ENCODE measurements around the gene OR52I1. TPM values are rescaled to one million over a fixed set of nuclear protein-coding genes. Genes with fewer than 3 reads are reported as not detected.
A peak's percentile ranks its signal among the peaks of the same experiment; 100 is the strongest.

OR52I1 gene
- total RNA-seq, 3 donors from 2014 or later (not counting 1 experiment from before 2014, with no cell fraction given) = not detected

GRCh38 chr11:4551346-4551979, 42.4 kb upstream of the OR52I1 start:
- Histone ChIP-seq H3K36me3 (ENCODE audit: control insufficient read depth, insufficient read depth, low read length) (no peaks in the 10 kb centered on the region), H3K27ac (ENCODE audit: low read length) (no peak overlapping the region), H3K9me3 (ENCODE audit: control insufficient read depth, insufficient read depth, low read length) (peaks cover 3% of the 10 kb centered on the region), H3K27me3 (ENCODE audit: control insufficient read depth, insufficient read depth, low read length) (no peaks in the 10 kb centered on the region), H3K4me1 (ENCODE audit: control insufficient read depth, insufficient read depth, low read length) (no peaks in the 10 kb centered on the region), H3K4me3 (ENCODE audit: low read length) (no peak overlapping the region)
- no peaks in the 10 kb centered on the region for H3K36me3 Mint-ChIP-seq
- DNase-seq (peak in 1 of 2 donors; percentile 12), ATAC-seq (no peak)
- H3K4me1 Mint-ChIP-seq = no peaks in the 10 kb centered on the region
- intact Hi-C loops (cut with micrococcal nuclease) = no loop called here
- no peak overlapping the region for H3K4me3 Mint-ChIP-seq
- no peak for TF ChIP-seq CTCF (IDR thresholded peaks at IDR 0.05)
- no peaks in the 10 kb centered on the region for H3K9me3 Mint-ChIP-seq
- WGBS (ENCODE audit: insufficient coverage) = 83% methylated on average over 8 of the region's 8 CpGs
- H3K27ac Mint-ChIP-seq = no peak overlapping the region
- peaks cover 7 to 25% of the 10 kb centered on the region in 2 donors for H3K27me3 Mint-ChIP-seq (ENCODE audit: low read depth in 2 of 2)

GRCh38 chr11:4559527-4560440, 34.1 kb upstream of the OR52I1 start:
- Mint-ChIP-seq H3K9me3 (peaks cover 0 to 3% of the 10 kb centered on the region in 2 donors), H3K27me3 (ENCODE audit: low read depth in 2 of 2) (peaks cover 20 to 26% of the 10 kb centered on the region in 2 donors), H3K27ac (no peak overlapping the region)

GRCh38 chr11:4560467-4560866, 33.4 kb upstream of the OR52I1 start:
- Mint-ChIP-seq H3K27ac (no peak overlapping the region), H3K27me3 (ENCODE audit: low read depth in 2 of 2) (peaks cover 20 to 26% of the 10 kb centered on the region in 2 donors), H3K4me3 (no peak overlapping the region)

More at GRCh38 chr11:4559527-4560440, 34.1 kb upstream of the OR52I1 start:
- Mint-ChIP-seq H3K36me3 (no peaks in the 10 kb centered on the region), H3K4me3 (no peak overlapping the region), H3K4me1 (no peaks in the 10 kb centered on the region)
- Histone ChIP-seq H3K36me3 (ENCODE audit: control insufficient read depth, insufficient read depth, low read length) (no peaks in the 10 kb centered on the region), H3K4me3 (ENCODE audit: low read length) (no peak overlapping the region), H3K27ac (ENCODE audit: low read length) (no peak overlapping the region), H3K27me3 (ENCODE audit: control insufficient read depth, insufficient read depth, low read length) (no peaks in the 10 kb centered on the region), H3K4me1 (ENCODE audit: control insufficient read depth, insufficient read depth, low read length) (no peaks in the 10 kb centered on the region), H3K9me3 (ENCODE audit: control insufficient read depth, insufficient read depth, low read length) (no peaks in the 10 kb centered on the region)
- WGBS (ENCODE audit: insufficient coverage) = 85% methylated on average over 8 of the region's 8 CpGs
- DNase-seq (no peak), ATAC-seq (no peak)
- no peak for TF ChIP-seq CTCF (IDR thresholded peaks at IDR 0.05)
- intact Hi-C loops (cut with micrococcal nuclease) = no loop called here

More at GRCh38 chr11:4560467-4560866, 33.4 kb upstream of the OR52I1 start:
- WGBS (ENCODE audit: insufficient coverage) = 91% methylated on average over 1 of the region's 1 CpG
- H3K27ac ChIP-seq (ENCODE audit: low read length) = no peak overlapping the region
- no peaks in the 10 kb centered on the region for H3K27me3 ChIP-seq (ENCODE audit: control insufficient read depth, insufficient read depth, low read length)
- intact Hi-C loops (cut with micrococcal nuclease) = no loop called here
- no peak overlapping the region for H3K4me3 ChIP-seq (ENCODE audit: low read length)
- Mint-ChIP-seq H3K4me1 (no peaks in the 10 kb centered on the region), H3K36me3 (no peaks in the 10 kb centered on the region), H3K9me3 (peaks cover 0 to 3% of the 10 kb centered on the region in 2 donors)
- H3K4me1 ChIP-seq (ENCODE audit: control insufficient read depth, insufficient read depth, low read length) = no peaks in the 10 kb centered on the region
- no peaks in the 10 kb centered on the region for H3K36me3 ChIP-seq (ENCODE audit: control insufficient read depth, insufficient read depth, low read length)
- ATAC-seq = no peak
- DNase-seq = no peak
- H3K9me3 ChIP-seq (ENCODE audit: control insufficient read depth, insufficient read depth, low read length) = no peaks in the 10 kb centered on the region
- TF ChIP-seq CTCF (IDR thresholded peaks at IDR 0.05) = no peak
